Thyroid gland (tissue), 4 donors: Measurements from ENCODE around the gene RAD1.

Experiments used
- POLR2A ChIP-seq, 2 donors: fragments of 450-650 bp; IDR thresholded peaks; one replicate each; pipeline ENCODE4 v1.6.1; 2017; ENCODE audit warnings: antibody characterized with exemption in 2 of 2, mild to moderate bottlenecking in 2 of 2, moderate library complexity in 1 of 2
- TF ChIP-seq, protein P1 (sequence below), 6 experiments: fragments of 200-600 bp in 3 of 6; fragments of 450-650 bp in 3 of 6; sonication (generic) in 3 of 6; IDR thresholded peaks; one replicate each; pipeline ENCODE4 v1.5.1; 2016 to 2019; ENCODE audit warnings: antibody characterized with exemption in 6 of 6, mild to moderate bottlenecking in 2 of 6, inconsistent platforms in 1 of 6, moderate library complexity in 1 of 6

DNA sequence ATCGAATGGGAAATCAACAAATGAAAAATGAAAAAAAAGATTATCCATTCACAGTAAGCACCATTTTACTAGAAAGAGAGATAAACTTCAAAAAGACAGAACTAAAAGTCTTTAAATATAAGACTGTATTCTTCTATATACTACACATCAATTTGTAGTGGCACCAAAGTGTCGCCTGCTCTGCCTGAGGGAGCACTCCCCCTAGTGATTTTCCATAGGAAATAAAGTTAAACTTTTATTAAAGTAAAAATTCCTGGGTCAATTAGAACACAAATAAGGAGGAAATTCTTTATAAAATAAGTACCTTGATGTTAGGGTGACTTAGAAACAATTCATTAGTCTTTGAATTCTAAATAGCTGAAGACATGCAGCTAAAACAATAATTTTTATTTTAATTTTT is 9.7 kb downstream of the RAD1 start:
- TF ChIP-seq, protein P1, sequence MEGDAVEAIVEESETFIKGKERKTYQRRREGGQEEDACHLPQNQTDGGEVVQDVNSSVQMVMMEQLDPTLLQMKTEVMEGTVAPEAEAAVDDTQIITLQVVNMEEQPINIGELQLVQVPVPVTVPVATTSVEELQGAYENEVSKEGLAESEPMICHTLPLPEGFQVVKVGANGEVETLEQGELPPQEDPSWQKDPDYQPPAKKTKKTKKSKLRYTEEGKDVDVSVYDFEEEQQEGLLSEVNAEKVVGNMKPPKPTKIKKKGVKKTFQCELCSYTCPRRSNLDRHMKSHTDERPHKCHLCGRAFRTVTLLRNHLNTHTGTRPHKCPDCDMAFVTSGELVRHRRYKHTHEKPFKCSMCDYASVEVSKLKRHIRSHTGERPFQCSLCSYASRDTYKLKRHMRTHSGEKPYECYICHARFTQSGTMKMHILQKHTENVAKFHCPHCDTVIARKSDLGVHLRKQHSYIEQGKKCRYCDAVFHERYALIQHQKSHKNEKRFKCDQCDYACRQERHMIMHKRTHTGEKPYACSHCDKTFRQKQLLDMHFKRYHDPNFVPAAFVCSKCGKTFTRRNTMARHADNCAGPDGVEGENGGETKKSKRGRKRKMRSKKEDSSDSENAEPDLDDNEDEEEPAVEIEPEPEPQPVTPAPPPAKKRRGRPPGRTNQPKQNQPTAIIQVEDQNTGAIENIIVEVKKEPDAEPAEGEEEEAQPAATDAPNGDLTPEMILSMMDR (IDR thresholded peaks at IDR 0.05): peak in 2 of 6 experiments; percentile 13 to 37
- TF ChIP-seq POLR2A (IDR thresholded peaks at IDR 0.05): no peak
